GM12873 (cell line): Measurements from ENCODE around the gene CTSH.

Experiments used
- CTCF ChIP-seq: IDR thresholded peaks from 2 replicates; pipeline ENCODE4 v1.5.1; 2012; ENCODE audit warnings: low read depth, mild to moderate bottlenecking, moderate library complexity, low read length, control low read depth; ENCODE audit not compliant: insufficient read depth; ENCODE audit errors: missing control alignments

CTSH gene

DNA sequence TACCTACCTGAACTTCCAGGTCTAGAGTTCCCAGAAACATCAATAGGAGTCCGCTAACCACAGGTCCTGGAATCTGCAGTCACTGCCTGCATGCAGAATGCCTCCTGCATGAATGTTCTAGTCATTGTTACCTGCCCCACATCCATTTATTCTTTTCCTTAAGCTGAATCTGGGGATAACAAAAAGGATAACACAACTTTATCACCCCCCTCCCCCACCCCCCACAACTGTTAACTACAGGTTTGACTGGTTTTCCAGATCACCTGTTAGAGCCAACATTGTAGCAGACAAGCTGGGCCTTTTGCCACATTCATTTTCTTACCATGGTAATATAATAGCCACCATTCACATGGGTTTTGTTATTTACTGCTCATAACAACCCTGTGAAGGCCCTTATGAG lies 4.6 kb upstream of the CTSH start:
- no peak for TF ChIP-seq CTCF

DNA sequence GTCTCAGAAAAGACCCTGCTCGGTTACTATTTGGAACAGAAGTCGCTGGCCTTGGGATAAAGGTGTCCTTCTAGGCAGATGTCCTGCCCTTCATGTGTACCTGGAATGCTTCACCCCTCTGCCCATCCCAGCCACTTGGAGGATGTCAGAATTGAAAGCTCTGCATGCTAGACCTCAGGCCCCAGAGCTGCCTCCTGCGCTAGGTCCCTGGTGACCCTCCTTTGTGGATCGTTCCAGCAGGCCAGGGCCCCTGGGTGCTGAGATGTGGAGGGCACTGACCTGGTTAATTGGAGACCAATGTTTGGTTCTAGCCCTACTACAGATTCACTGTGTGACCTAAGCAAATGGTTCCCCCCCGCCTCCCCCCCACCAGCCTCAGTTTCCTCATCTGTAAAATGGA lies 2.7 kb upstream of the CTSH start:
- TF ChIP-seq CTCF, result no peak

DNA sequence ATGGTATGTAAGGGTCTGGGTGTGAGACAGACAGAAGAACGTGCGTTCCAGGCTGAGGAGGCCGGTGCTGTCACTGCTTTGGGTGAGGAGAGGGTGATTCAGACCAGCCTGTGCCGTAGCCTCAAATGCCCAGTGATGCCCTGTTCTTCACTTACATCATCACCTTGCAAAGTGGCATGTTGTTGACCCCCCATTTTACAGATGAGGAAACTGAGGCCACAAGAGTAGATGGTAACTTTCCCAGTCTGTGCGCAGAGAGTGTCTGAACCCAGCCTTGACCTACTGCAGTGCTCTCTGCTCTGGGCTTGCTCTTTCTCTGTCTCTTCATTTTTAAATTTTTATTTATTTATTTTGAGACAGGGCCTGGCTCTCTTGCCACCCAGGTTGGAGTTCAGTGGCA lies 1.6 kb upstream of the CTSH start:
- TF ChIP-seq CTCF, result no peak

- no peak for TF ChIP-seq CTCF
These were observed 632 bp downstream of the CTSH start for GRCh38 chr15:78944202-78944625.

DNA sequence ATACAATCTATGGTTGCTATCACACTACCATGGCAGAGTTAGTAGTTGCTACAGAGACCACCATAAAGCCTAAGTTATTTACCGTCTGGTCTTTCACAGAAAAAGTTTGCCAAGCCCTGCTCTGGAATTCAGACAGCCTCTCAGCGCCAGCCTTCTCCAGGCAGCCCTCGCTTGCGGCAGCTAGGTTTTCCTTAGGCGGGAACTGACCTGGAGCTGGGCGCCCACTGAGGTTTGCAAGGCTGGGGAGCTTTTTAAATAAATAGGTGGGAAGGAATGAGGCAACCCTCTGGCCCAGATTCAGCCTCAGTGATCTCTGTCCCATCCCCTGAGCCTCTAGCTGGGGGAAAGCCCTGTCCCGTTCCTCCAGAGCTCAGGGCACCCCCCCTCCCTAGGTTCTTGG lies 1.2 kb downstream of the CTSH start:
- TF ChIP-seq CTCF, result no peak

- no peak for TF ChIP-seq CTCF
These were observed 2.1 kb downstream of the CTSH start for GRCh38 chr15:78942741-78943140.

DNA sequence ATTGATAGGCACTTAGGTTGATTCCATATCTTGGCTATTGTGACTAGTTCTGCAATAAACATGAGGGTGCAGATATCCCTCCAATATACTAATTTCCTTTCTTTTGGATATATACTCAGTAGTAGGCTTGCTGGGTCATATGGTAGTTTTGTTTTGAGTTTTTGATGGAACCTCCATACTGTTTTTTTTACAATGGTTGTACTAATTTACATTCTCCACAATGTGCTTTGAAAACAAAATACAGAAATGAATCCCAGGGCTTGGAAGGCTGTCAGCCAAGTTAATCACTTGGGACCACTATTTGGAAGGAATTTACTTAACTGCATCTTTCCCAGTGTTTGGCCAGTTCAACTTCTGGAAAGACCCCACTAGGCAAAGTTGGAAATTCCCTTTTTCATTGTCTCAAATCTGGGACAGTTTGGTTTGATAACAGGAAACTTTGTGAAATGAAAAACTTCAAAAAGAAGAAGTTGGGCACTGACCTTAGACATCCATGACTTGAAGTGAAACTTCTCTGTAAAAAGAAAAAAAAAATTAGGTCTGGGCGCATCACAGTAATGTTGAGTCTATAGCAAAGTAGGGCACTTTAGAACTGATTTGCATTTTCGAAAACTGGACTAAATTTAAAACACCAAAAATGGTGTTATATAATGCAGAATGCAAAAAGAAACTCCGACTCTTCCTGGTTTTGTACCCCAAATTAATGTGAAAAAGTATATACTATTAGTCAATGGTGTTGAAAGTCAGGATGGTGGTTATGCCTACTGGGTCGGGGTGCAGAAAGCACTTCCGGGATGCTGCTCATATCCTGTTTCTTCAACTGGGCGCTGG lies 6.0 kb downstream of the CTSH start:
- TF ChIP-seq CTCF, result no peak
